ENCODE results near the gene NUP210. TPM values are rescaled to one million over a fixed set of nuclear protein-coding genes. Genes with fewer than 3 reads are reported as not detected.
A peak's percentile ranks its signal among the peaks of the same experiment; 100 is the strongest.

Gene NUP210
- total RNA-seq, 1 experiment from 2014 or later, result 11.4 TPM

- intact Hi-C loops (cut with micrococcal nuclease; ENCODE audit: unreplicated experiment), result loop anchor here (5.0 kb wide), 1 partner anchor 144 kb away; no protein-coding TSS in a partner anchor
- ChIA-PET CTCF (no interaction called here), POLR2A (ENCODE audit: low non-redundant PET) (no interaction called here)
- DNase-seq (ENCODE audit: low spot score), result peak; percentile 40
- no TSS peak for BruUV-seq (replicated peaks)
- Histone ChIP-seq H3K9me3 (ENCODE audit: low read depth, low read length, poor library complexity, severe bottlenecking) (no peaks in the 10 kb centered on the region), H3K27ac (ENCODE audit: low read depth, low read length, poor library complexity, severe bottlenecking) (no peak overlapping the region), H3K27me3 (replicated peaks; ENCODE audit: insufficient read depth, low read depth, low read length, poor library complexity) (no peaks in the 10 kb centered on the region), H3K4me3 (ENCODE audit: low read depth, low read length, poor library complexity, severe bottlenecking) (no peak overlapping the region), H3K36me3 (ENCODE audit: insufficient read depth, low read length, poor library complexity, severe bottlenecking) (no peaks in the 10 kb centered on the region), H3K4me1 (ENCODE audit: insufficient read depth, low read length, poor library complexity, severe bottlenecking) (no peaks in the 10 kb centered on the region)
- TF ChIP-seq EZH2 (IDR thresholded peaks at IDR 0.05; ENCODE audit: borderline replicate concordance, low read depth, low read length, poor library complexity, severe bottlenecking), result no peak
- TF ChIP-seq CTCF (conservative IDR thresholded peaks at IDR 0.05; ENCODE audit: low read depth, low read length), result peak; percentile 55
These were observed 111.7 kb downstream of the NUP210 start for GRCh38 chr3:13308380-13308801.

GRCh38 chr3:13307041-13307440 lies 113.1 kb downstream of the NUP210 start:
- DNase-seq (ENCODE audit: low spot score), result no peak
- no peaks in the 10 kb centered on the region for H3K9me3 ChIP-seq (ENCODE audit: low read depth, low read length, poor library complexity, severe bottlenecking)
- no peaks in the 10 kb centered on the region for H3K36me3 ChIP-seq (ENCODE audit: insufficient read depth, low read length, poor library complexity, severe bottlenecking)
- H3K27me3 ChIP-seq (replicated peaks; ENCODE audit: insufficient read depth, low read depth, low read length, poor library complexity), result no peaks in the 10 kb centered on the region
- BruUV-seq (replicated peaks), result no TSS peak
- no peak overlapping the region for H3K27ac ChIP-seq (ENCODE audit: low read depth, low read length, poor library complexity, severe bottlenecking)
- ChIA-PET CTCF (interaction anchor here (0.7 kb wide), 1 partner anchor 343 kb away, joined by 4 read pairs; no protein-coding TSS in a partner anchor), POLR2A (ENCODE audit: low non-redundant PET) (no interaction called here)
- no peak overlapping the region for H3K4me3 ChIP-seq (ENCODE audit: low read depth, low read length, poor library complexity, severe bottlenecking)
- H3K4me1 ChIP-seq (ENCODE audit: insufficient read depth, low read length, poor library complexity, severe bottlenecking), result no peaks in the 10 kb centered on the region
- no peak for TF ChIP-seq EZH2 (IDR thresholded peaks at IDR 0.05; ENCODE audit: borderline replicate concordance, low read depth, low read length, poor library complexity, severe bottlenecking)
- no peak for TF ChIP-seq CTCF (conservative IDR thresholded peaks at IDR 0.05; ENCODE audit: low read depth, low read length)
- intact Hi-C loops (cut with micrococcal nuclease; ENCODE audit: unreplicated experiment), result loop anchor here (5.0 kb wide), 1 partner anchor 145 kb away; no protein-coding TSS in a partner anchor

- Histone ChIP-seq H3K36me3 (ENCODE audit: insufficient read depth, low read length, poor library complexity, severe bottlenecking) (no peaks in the 10 kb centered on the region), H3K9me3 (ENCODE audit: low read depth, low read length, poor library complexity, severe bottlenecking) (no peaks in the 10 kb centered on the region), H3K27ac (ENCODE audit: low read depth, low read length, poor library complexity, severe bottlenecking) (no peak overlapping the region), H3K4me1 (ENCODE audit: insufficient read depth, low read length, poor library complexity, severe bottlenecking) (no peaks in the 10 kb centered on the region), H3K4me3 (ENCODE audit: low read depth, low read length, poor library complexity, severe bottlenecking) (no peak overlapping the region), H3K27me3 (replicated peaks; ENCODE audit: insufficient read depth, low read depth, low read length, poor library complexity) (no peaks in the 10 kb centered on the region)
- ChIA-PET CTCF (no interaction called here), POLR2A (ENCODE audit: low non-redundant PET) (no interaction called here)
- no peak for DNase-seq (ENCODE audit: low spot score)
- intact Hi-C loops (cut with micrococcal nuclease; ENCODE audit: unreplicated experiment), result loop anchor here (5.0 kb wide), 1 partner anchor 147 kb away; no protein-coding TSS in a partner anchor
- TF ChIP-seq EZH2 (IDR thresholded peaks at IDR 0.05; ENCODE audit: borderline replicate concordance, low read depth, low read length, poor library complexity, severe bottlenecking), result no peak
- no peak for TF ChIP-seq CTCF (conservative IDR thresholded peaks at IDR 0.05; ENCODE audit: low read depth, low read length)
- BruUV-seq (replicated peaks), result no TSS peak
These were observed 114.5 kb downstream of the NUP210 start for GRCh38 chr3:13305623-13306022.

All from A673 (cell line).